NCI-H510A (cell line): Measurements from ENCODE around the gene DUSP6.

ENCODE experiments used
- DNase-seq: peaks from one replicate; lab custom pipeline; 2025; lab: John Stamatoyannopoulos, UW

DUSP6 gene

GRCh38 chr12:89328151-89329030, 23.9 kb downstream of the DUSP6 start:
- no peak for DNase-seq

- DNase-seq, result no peak
Observed at GRCh38 chr12:89327486-89328094, 24.7 kb downstream of the DUSP6 start.

- DNase-seq, result no peak
Observed at GRCh38 chr12:89326239-89327040, 25.9 kb downstream of the DUSP6 start.

GRCh38 chr12:89325495-89325894, 26.8 kb downstream of the DUSP6 start:
- no peak for DNase-seq

- DNase-seq, result no peak
Observed at GRCh38 chr12:89324437-89324836, 27.9 kb downstream of the DUSP6 start.

GRCh38 chr12:89323568-89324218, 28.6 kb downstream of the DUSP6 start:
- no peak for DNase-seq

- DNase-seq, result no peak
Observed at GRCh38 chr12:89320735-89321134, 31.6 kb downstream of the DUSP6 start.

- DNase-seq, result no peak
Observed at GRCh38 chr12:89319606-89320005, 32.7 kb downstream of the DUSP6 start.

- DNase-seq, result no peak
Observed at GRCh38 chr12:89319122-89319521, 33.2 kb downstream of the DUSP6 start.

- no peak for DNase-seq
Observed at GRCh38 chr12:89316705-89317139, 35.6 kb downstream of the DUSP6 start.

GRCh38 chr12:89314060-89314761, 38.1 kb downstream of the DUSP6 start:
- no peak for DNase-seq

- DNase-seq, result no peak
Observed at GRCh38 chr12:89311703-89312293, 40.5 kb downstream of the DUSP6 start.

- no peak for DNase-seq
Observed at GRCh38 chr12:89309815-89310214, 42.5 kb downstream of the DUSP6 start.

GRCh38 chr12:89309440-89309802, 42.9 kb downstream of the DUSP6 start:
- DNase-seq, result no peak

- DNase-seq, result no peak
Observed at GRCh38 chr12:89307474-89308253, 44.6 kb downstream of the DUSP6 start.

- no peak for DNase-seq
Observed at GRCh38 chr12:89306827-89307473, 45.4 kb downstream of the DUSP6 start.

- DNase-seq, result no peak
Observed at GRCh38 chr12:89305373-89305772, 46.9 kb downstream of the DUSP6 start.

GRCh38 chr12:89299931-89300330, 52.4 kb downstream of the DUSP6 start:
- no peak for DNase-seq

GRCh38 chr12:89299417-89299816, 52.9 kb downstream of the DUSP6 start:
- no peak for DNase-seq
